Measurements from ENCODE around the gene UBN2. TPM values are rescaled to one million over a fixed set of nuclear protein-coding genes. Genes with fewer than 3 reads are reported as not detected.

The UBN2 gene
- 10 to 100 TPM in 1 of 4 donors, 1 to 10 TPM in 3; 1.4 to 14.2 (median 2.0) TPM for polyA plus RNA-seq
- long read RNA-seq, donor 1, full-length matches to known transcripts = 1 of 1 reads
- long read RNA-seq, donor 1, partial matches to known transcripts = 0 of 1 reads
- long read RNA-seq, donor 1, other reads (novel, unspliced or antisense) = 0 of 1 reads
- long read RNA-seq, donor 2, full-length matches to known transcripts = 1 of 1 reads
- long read RNA-seq, donor 2, partial matches to known transcripts = 0 of 1 reads
- long read RNA-seq, donor 2, other reads (novel, unspliced or antisense) = 0 of 1 reads
- long read RNA-seq, donor 3, partial matches to known transcripts = 13 of 13 reads
- long read RNA-seq, donor 3, other reads (novel, unspliced or antisense) = 0 of 13 reads
- long read RNA-seq, donor 4 = 0 reads
- long read RNA-seq, donor 5 = 0 reads
- long read RNA-seq, donor 6 = 0 reads
- long read RNA-seq, donor 7 = 0 reads
- long read RNA-seq, donor 8 = 0 reads
- long read RNA-seq, donor 9 = 0 reads
- long read RNA-seq, donor 10, full-length matches to known transcripts = 1 of 1 reads
- long read RNA-seq, donor 10, partial matches to known transcripts = 0 of 1 reads
- long read RNA-seq, donor 10, other reads (novel, unspliced or antisense) = 0 of 1 reads

- H3K27ac ChIP-seq (ENCODE audit: low read depth in 1 of 3, low read length in 2 of 3) = peak within 1 kb of the TSS; percentile 73 to 98 (median 88)
- DNase-seq (peak; percentile 96 to 99), FAIRE-seq (no peak)
- H3K4me3 ChIP-seq (ENCODE audit: low read depth in 1 of 3, low read length in 3 of 3) = peak within 1 kb of the TSS; percentile 70 to 100 (median 89)
- WGBS, 3 donors = 0% methylated on average over 57 to 63 of the region's 63 CpGs
- H3K36me3 ChIP-seq (ENCODE audit: control insufficient read depth in 3 of 3, insufficient read depth in 2 of 3, low read depth in 1 of 3, low read length in 3 of 3) = no peaks in the 10 kb centered on the region
- peaks cover 0 to 3% (median 0%) of the 10 kb centered on the region in 3 donors for H3K4me1 ChIP-seq (ENCODE audit: control insufficient read depth in 3 of 3, insufficient read depth in 2 of 3, low read depth in 1 of 3, low read length in 2 of 3)
- no peaks in the 10 kb centered on the region for H3K9me3 ChIP-seq (ENCODE audit: control insufficient read depth in 2 of 2, insufficient read depth in 1 of 2, low read depth in 1 of 2, low read length in 1 of 2)
- no peaks in the 10 kb centered on the region for H3K27me3 ChIP-seq (ENCODE audit: control insufficient read depth in 3 of 3, insufficient read depth in 3 of 3, low read length in 3 of 3)
Observed at GRCh38 chr7:139230774-139231512, at the start of gene UBN2. TSS of gene UBN2 (plus strand) at chr7:139231237. CDS start at chr7:139231485, 248 bp downstream.

DNA sequence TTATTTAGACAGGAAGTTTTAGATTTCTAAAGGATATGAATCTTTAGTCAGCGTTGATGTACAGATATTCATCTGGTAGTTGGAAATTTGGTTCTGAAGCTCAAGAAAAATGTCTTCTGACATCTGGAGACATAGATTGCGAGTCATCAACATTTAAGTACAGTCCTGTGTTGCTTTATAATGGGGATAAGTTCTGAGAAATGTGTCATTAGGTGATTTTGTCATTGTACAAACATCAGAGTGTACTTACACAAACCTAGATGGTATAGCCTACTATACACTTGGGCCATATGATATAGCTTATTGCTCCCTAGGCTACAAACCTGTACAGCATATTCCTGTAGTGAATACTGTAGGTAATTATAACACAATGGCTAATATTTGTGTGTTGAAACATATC, 49.6 kb upstream of the UBN2 start:
- no peak overlapping the region for H3K4me3 ChIP-seq (ENCODE audit: low read depth in 1 of 3, low read length in 3 of 3)
- DNase-seq (no peak), FAIRE-seq (no peak)
- H3K36me3 ChIP-seq (ENCODE audit: control insufficient read depth in 3 of 3, insufficient read depth in 2 of 3, low read depth in 1 of 3, low read length in 3 of 3) = peaks cover 0 to 4% (median 0%) of the 10 kb centered on the region in 3 donors
- H3K4me1 ChIP-seq (ENCODE audit: control insufficient read depth in 3 of 3, insufficient read depth in 2 of 3, low read depth in 1 of 3, low read length in 2 of 3) = no peaks in the 10 kb centered on the region
- H3K27ac ChIP-seq (ENCODE audit: low read depth in 1 of 3, low read length in 2 of 3) = no peak overlapping the region
- 94 to 97% (median 97%) methylated on average over 2 of the region's 2 CpGs for WGBS, 3 donors
- H3K27me3 ChIP-seq (ENCODE audit: control insufficient read depth in 3 of 3, insufficient read depth in 3 of 3, low read length in 3 of 3) = no peaks in the 10 kb centered on the region
- H3K9me3 ChIP-seq (ENCODE audit: control insufficient read depth in 2 of 2, insufficient read depth in 1 of 2, low read depth in 1 of 2, low read length in 1 of 2) = no peaks in the 10 kb centered on the region

DNA sequence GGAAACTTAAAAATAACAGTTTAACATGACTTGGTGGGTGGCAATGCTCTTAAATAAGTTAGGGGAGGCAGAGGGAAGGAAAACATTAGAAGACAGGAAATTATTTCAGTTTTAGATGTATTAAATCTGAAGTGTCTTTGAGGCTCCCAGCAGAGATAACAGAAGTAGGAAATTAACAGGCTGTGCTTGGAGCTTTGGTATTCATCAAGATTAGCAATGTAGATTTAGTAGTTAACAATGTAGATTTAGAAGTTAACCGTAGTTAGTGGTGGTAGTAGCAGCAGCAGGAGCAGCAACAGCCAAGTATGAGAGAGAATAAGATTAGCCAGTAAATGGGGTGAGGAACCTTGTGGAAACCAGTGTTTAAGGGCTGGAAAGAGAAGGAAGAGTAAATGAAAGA, 48.7 kb upstream of the UBN2 start:
- FAIRE-seq = no peak
- H3K4me3 ChIP-seq (ENCODE audit: low read depth in 1 of 3, low read length in 3 of 3) = no peak overlapping the region
- H3K27me3 ChIP-seq (ENCODE audit: control insufficient read depth in 3 of 3, insufficient read depth in 3 of 3, low read length in 3 of 3) = no peaks in the 10 kb centered on the region
- H3K27ac ChIP-seq (ENCODE audit: low read depth in 1 of 3, low read length in 2 of 3) = no peak overlapping the region
- 54 to 84% (median 74%) methylated on average over 1 of the region's 1 CpG for WGBS, 3 donors
- H3K36me3 ChIP-seq (ENCODE audit: control insufficient read depth in 3 of 3, insufficient read depth in 2 of 3, low read depth in 1 of 3, low read length in 3 of 3) = peaks cover 0 to 4% (median 0%) of the 10 kb centered on the region in 3 donors
- no peaks in the 10 kb centered on the region for H3K9me3 ChIP-seq (ENCODE audit: control insufficient read depth in 2 of 2, insufficient read depth in 1 of 2, low read depth in 1 of 2, low read length in 1 of 2)
- no peak for DNase-seq
- no peaks in the 10 kb centered on the region for H3K4me1 ChIP-seq (ENCODE audit: control insufficient read depth in 3 of 3, insufficient read depth in 2 of 3, low read depth in 1 of 3, low read length in 2 of 3)

- H3K36me3 ChIP-seq (ENCODE audit: control insufficient read depth in 3 of 3, insufficient read depth in 2 of 3, low read depth in 1 of 3, low read length in 3 of 3) = peaks cover 0 to 4% (median 0%) of the 10 kb centered on the region in 3 donors
- FAIRE-seq = no peak
Observed at GRCh38 chr7:139183251-139183650, 47.8 kb upstream of the UBN2 start.

DNA sequence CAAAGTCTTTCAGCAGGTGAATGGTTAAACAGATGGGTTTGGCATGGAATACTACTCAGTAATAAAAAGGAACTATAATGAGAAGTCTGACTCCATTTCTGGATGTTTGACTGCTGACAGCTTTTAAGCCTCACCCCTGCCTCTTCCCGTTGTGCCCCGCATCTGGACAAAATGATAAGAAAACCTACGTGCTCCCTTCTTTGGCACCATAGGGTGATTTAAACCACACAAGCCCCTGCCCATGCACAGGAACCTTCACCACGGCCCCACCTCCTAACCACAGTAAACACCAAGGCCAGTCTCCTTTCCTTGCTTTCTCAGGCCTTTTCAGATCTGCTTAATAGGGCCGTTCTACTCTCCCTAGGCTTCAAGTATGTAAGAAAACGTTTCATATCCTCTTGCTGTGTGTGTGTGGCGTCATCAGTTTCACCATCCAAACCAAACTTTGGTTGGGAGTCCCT, 47.1 kb upstream of the UBN2 start:
- no peak overlapping the region for H3K27ac ChIP-seq (ENCODE audit: low read depth in 1 of 3, low read length in 2 of 3)
- peaks cover 0 to 4% (median 0%) of the 10 kb centered on the region in 3 donors for H3K36me3 ChIP-seq (ENCODE audit: control insufficient read depth in 3 of 3, insufficient read depth in 2 of 3, low read depth in 1 of 3, low read length in 3 of 3)
- WGBS, 3 donors = 69 to 88% (median 82%) methylated on average over 7 of the region's 7 CpGs
- H3K4me3 ChIP-seq (ENCODE audit: low read depth in 1 of 3, low read length in 3 of 3) = no peak overlapping the region
- H3K27me3 ChIP-seq (ENCODE audit: control insufficient read depth in 3 of 3, insufficient read depth in 3 of 3, low read length in 3 of 3) = no peaks in the 10 kb centered on the region
- DNase-seq (no peak), FAIRE-seq (no peak)
- no peaks in the 10 kb centered on the region for H3K9me3 ChIP-seq (ENCODE audit: control insufficient read depth in 2 of 2, insufficient read depth in 1 of 2, low read depth in 1 of 2, low read length in 1 of 2)
- H3K4me1 ChIP-seq (ENCODE audit: control insufficient read depth in 3 of 3, insufficient read depth in 2 of 3, low read depth in 1 of 3, low read length in 2 of 3) = no peaks in the 10 kb centered on the region

More at GRCh38 chr7:139183251-139183650, 47.8 kb upstream of the UBN2 start:
- 52 to 81% (median 80%) methylated on average over 2 of the region's 2 CpGs for WGBS, 3 donors
- Histone ChIP-seq H3K4me3 (ENCODE audit: low read depth in 1 of 3, low read length in 3 of 3) (no peak overlapping the region), H3K9me3 (ENCODE audit: control insufficient read depth in 2 of 2, insufficient read depth in 1 of 2, low read depth in 1 of 2, low read length in 1 of 2) (no peaks in the 10 kb centered on the region), H3K27ac (ENCODE audit: low read depth in 1 of 3, low read length in 2 of 3) (no peak overlapping the region), H3K4me1 (ENCODE audit: control insufficient read depth in 3 of 3, insufficient read depth in 2 of 3, low read depth in 1 of 3, low read length in 2 of 3) (no peaks in the 10 kb centered on the region), H3K27me3 (ENCODE audit: control insufficient read depth in 3 of 3, insufficient read depth in 3 of 3, low read length in 3 of 3) (no peaks in the 10 kb centered on the region)
- DNase-seq = no peak

- Histone ChIP-seq H3K4me1 (ENCODE audit: control insufficient read depth in 3 of 3, insufficient read depth in 2 of 3, low read depth in 1 of 3, low read length in 2 of 3) (no peaks in the 10 kb centered on the region), H3K36me3 (ENCODE audit: control insufficient read depth in 3 of 3, insufficient read depth in 2 of 3, low read depth in 1 of 3, low read length in 3 of 3) (peaks cover 0 to 2% (median 0%) of the 10 kb centered on the region in 3 donors), H3K9me3 (ENCODE audit: control insufficient read depth in 2 of 2, insufficient read depth in 1 of 2, low read depth in 1 of 2, low read length in 1 of 2) (no peaks in the 10 kb centered on the region), H3K27me3 (ENCODE audit: control insufficient read depth in 3 of 3, insufficient read depth in 3 of 3, low read length in 3 of 3) (no peaks in the 10 kb centered on the region), H3K4me3 (ENCODE audit: low read depth in 1 of 3, low read length in 3 of 3) (no peak overlapping the region), H3K27ac (ENCODE audit: low read depth in 1 of 3, low read length in 2 of 3) (no peak overlapping the region)
- no peak for FAIRE-seq
- 98 to 100% (median 100%) methylated on average over 2 of the region's 2 CpGs for WGBS, 3 donors
- no peak for DNase-seq
Observed at GRCh38 chr7:139186146-139186545, 44.9 kb upstream of the UBN2 start.

GRCh38 chr7:139189357-139189756, 41.7 kb upstream of the UBN2 start:
- no peaks in the 10 kb centered on the region for H3K4me1 ChIP-seq (ENCODE audit: control insufficient read depth in 3 of 3, insufficient read depth in 2 of 3, low read depth in 1 of 3, low read length in 2 of 3)
- no peak overlapping the region for H3K4me3 ChIP-seq (ENCODE audit: low read depth in 1 of 3, low read length in 3 of 3)
- H3K27ac ChIP-seq (ENCODE audit: low read depth in 1 of 3, low read length in 2 of 3) = no peak overlapping the region
- DNase-seq = no peak
- WGBS, 3 donors = 90 to 94% (median 93%) methylated on average over 3 of the region's 3 CpGs
- H3K9me3 ChIP-seq (ENCODE audit: control insufficient read depth in 2 of 2, insufficient read depth in 1 of 2, low read depth in 1 of 2, low read length in 1 of 2) = no peaks in the 10 kb centered on the region
- peaks cover 0 to 2% (median 0%) of the 10 kb centered on the region in 3 donors for H3K36me3 ChIP-seq (ENCODE audit: control insufficient read depth in 3 of 3, insufficient read depth in 2 of 3, low read depth in 1 of 3, low read length in 3 of 3)
- no peak for FAIRE-seq
- H3K27me3 ChIP-seq (ENCODE audit: control insufficient read depth in 3 of 3, insufficient read depth in 3 of 3, low read length in 3 of 3) = no peaks in the 10 kb centered on the region

GRCh38 chr7:139192014-139192706, 38.9 kb upstream of the UBN2 start:
- no peaks in the 10 kb centered on the region for H3K36me3 ChIP-seq (ENCODE audit: control insufficient read depth in 3 of 3, insufficient read depth in 2 of 3, low read depth in 1 of 3, low read length in 3 of 3)
- DNase-seq (no peak), FAIRE-seq (no peak)
- no peaks in the 10 kb centered on the region for H3K4me1 ChIP-seq (ENCODE audit: control insufficient read depth in 3 of 3, insufficient read depth in 2 of 3, low read depth in 1 of 3, low read length in 2 of 3)
- no peak overlapping the region for H3K4me3 ChIP-seq (ENCODE audit: low read depth in 1 of 3, low read length in 3 of 3)
- no peaks in the 10 kb centered on the region for H3K9me3 ChIP-seq (ENCODE audit: control insufficient read depth in 2 of 2, insufficient read depth in 1 of 2, low read depth in 1 of 2, low read length in 1 of 2)
- WGBS, 3 donors = 75 to 86% (median 81%) methylated on average over 3 of the region's 3 CpGs
- no peak overlapping the region for H3K27ac ChIP-seq (ENCODE audit: low read depth in 1 of 3, low read length in 2 of 3)
- no peaks in the 10 kb centered on the region for H3K27me3 ChIP-seq (ENCODE audit: control insufficient read depth in 3 of 3, insufficient read depth in 3 of 3, low read length in 3 of 3)
